Heart left ventricle (tissue), 16 donors: ENCODE results near the gene RNU7-1. TPM values are rescaled to one million over a fixed set of nuclear protein-coding genes. Genes with fewer than 3 reads are reported as not detected.
A peak's percentile ranks its signal among the peaks of the same experiment; 100 is the strongest.

Experiments
- ATAC-seq, 4 donors: fragments of 200-7000 bp; cut with Tn5 transposase; one replicate each; pipeline ENCODE4 v1.9.1; 2020 to 2022; ENCODE audit warnings: moderate library complexity in 4 of 4, mild to moderate bottlenecking in 3 of 4, moderate number of reproducible peaks in 1 of 4
- DNase-seq, 5 donors: peaks; one replicate each; pipeline ENCODE4 v3.0.0-alpha.2; 2020
- H3K27ac ChIP-seq, 12 donors: fragments of 200-600 bp; sonication (generic) in 4 of 12; one replicate each; pipeline versions ENCODE4 v1.5.0 to v1.8.0; 2016 to 2022; ENCODE audit warnings: mild to moderate bottlenecking in 2 of 12
- H3K27me3 ChIP-seq, 9 donors: fragments of 200-600 bp; sonication (generic) in 2 of 9; one replicate each; pipeline versions ENCODE4 v1.5.1 to v1.8.0; 2016 to 2022; ENCODE audit warnings: mild to moderate bottlenecking in 3 of 9
- H3K36me3 ChIP-seq, 9 donors: fragments of 200-600 bp; sonication (generic) in 2 of 9; one replicate each; pipeline versions ENCODE4 v1.5.0 to v1.8.0; 2018 to 2022; ENCODE audit warnings: mild to moderate bottlenecking in 2 of 9
- H3K4me1 ChIP-seq, 12 donors: fragments of 200-600 bp; sonication (generic) in 4 of 12; one replicate each; pipeline versions ENCODE4 v1.5.0 to v1.8.0; 2016 to 2022; ENCODE audit warnings: mild to moderate bottlenecking in 3 of 12
- H3K4me3 ChIP-seq, 12 donors: fragments of 200-600 bp; sonication (generic) in 4 of 12; one replicate each; pipeline versions ENCODE4 v1.5.0 to v1.8.0; 2017 to 2022; ENCODE audit warnings: mild to moderate bottlenecking in 9 of 12, moderate library complexity in 4 of 12
- H3K9me3 ChIP-seq, 12 donors: fragments of 200-600 bp; sonication (generic) in 4 of 12; one replicate each; pipeline versions ENCODE4 v1.5.0 to v1.8.0; 2016 to 2022; ENCODE audit warnings: mild to moderate bottlenecking in 1 of 12
- CTCF ChIP-seq, 12 donors: fragments of 200-600 bp; sonication (generic) in 4 of 12; IDR thresholded peaks; one replicate each; pipeline versions ENCODE4 v1.5.0 to v1.8.0; 2018 to 2022; ENCODE audit warnings: antibody characterized with exemption in 12 of 12, mild to moderate bottlenecking in 5 of 12
- POLR2A ChIP-seq, 2 donors: fragments of 450-650 bp; IDR thresholded peaks; one replicate each; pipeline ENCODE4 v1.6.1; 2017; ENCODE audit warnings: antibody characterized with exemption in 2 of 2, mild to moderate bottlenecking in 2 of 2, moderate library complexity in 2 of 2
- WGBS, 4 donors: extraction: QIAGEN DNeasy Blood & Tissue Kit in 2 of 4; methylation state at CpG; one replicate each; pipeline versions ENCODE4 v1.1.5 to v1.1.7; 2013 to 2018; 5-methylcytosine and 5-hydroxymethylcytosine counted together
- intact Hi-C, 10 donors: fragments of 100-400 bp; cut with DNase I; formaldehyde crosslinking; loops; one replicate each; pipeline versions ENCODE4 v1.11.1 to v1.14.2; 2022
- polyA plus RNA-seq, 2 donors: library from polyadenylated mRNA; stranded (reverse); fragments of 200-250 nt; gene quantifications; one replicate each; pipeline ENCODE4 v1.2.3, GENCODE V29; 2013
- total RNA-seq, 9 donors: library from RNA; depleted of rRNA in 2 of 9; stranded (reverse); fragments of >200 nt in 2 of 9; fragmentation: NEBNext Ultra II Directional in 3 of 9; extraction: Animal tissue kit (Norgen Biotek cat#: 25700) in 3 of 9; gene quantifications; one replicate each; pipeline versions ENCODE4 v1.1.0 to v1.2.4, GENCODE V29; 2016 to 2023
- donor health status: ischemic (EF 13 %, LVEDD 7.1; RV severe dilation, severe dysfunction).
- donor health status: healthy with polysubstance abuse.
- donor health status: DM: no; HTN: yes; CAD: no.
- donor health status: DM: no; HTN: no; CAD: no.
- donor health status: ischemic (EF 25% LVEDD 6.9; RV normal size, moderate dysfunction).
- donor health status: ischemic (EF 25% LVEDD 5.7; RV mildly dilated, moderate dysfunction).
- donor health status: healthy.
- donor health status: DM: yes; HTN: yes; CAD: no.
- donor health status: ischemic (EF 35%, LVEDD 5.7; RV mildly dilated, moderate dysfunction).
- donor health status: nonischemic (EF 11% LVEDD 7.7; RV severe dilation, severe dysfunction).
- donor health status: DM: yes; HTN: yes; CAD: no.
- donor health status: PGD.
- donor health status: ischemic (EF 29% LVEDD 5.4; RV normal size, mild dysfunction).
- donor health status: nonischemic (EF 23%, LVEDD 6.1; RV moderate dilation, normal function).

Gene RNU7-1
- total and polyA plus RNA-seq, 11 donors: not detected

DNA sequence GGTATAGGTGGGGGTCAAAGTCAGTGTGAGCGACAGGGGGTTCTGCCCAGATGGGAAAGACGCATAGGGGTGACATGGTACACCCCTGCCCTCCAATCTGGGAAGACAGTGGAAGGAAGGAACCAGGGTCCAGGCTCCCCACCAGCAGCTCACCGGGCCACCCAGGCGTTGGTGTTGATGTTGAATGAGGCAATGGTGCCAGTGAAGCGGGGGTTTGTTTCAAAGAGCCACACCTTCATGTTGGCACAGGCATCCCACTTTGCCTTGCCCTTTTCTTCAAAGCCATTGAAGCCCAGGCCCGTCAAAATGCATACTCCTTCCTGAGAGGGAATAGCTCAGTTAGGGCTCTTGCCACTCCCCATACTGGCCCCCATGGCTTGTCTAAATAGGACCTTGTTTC lies 34.6 kb downstream of the RNU7-1 start:
- peaks cover 0 to 17% (median 0%) of the 10 kb centered on the region in 12 donors for H3K4me1 ChIP-seq
- H3K27me3 ChIP-seq: no peaks in the 10 kb centered on the region
- H3K9me3 ChIP-seq: no peaks in the 10 kb centered on the region
- intact Hi-C loops: loop anchor here in 2 of 10 donors (5.0 kb wide), 2 partner anchors 34 to 39 kb away; partner anchors contain the start of gene LPCAT3 (in 1 of the 2)
- DNase-seq (no peak), ATAC-seq (no peak)
- peak overlapping the region in 11 of 12 donors; percentile 37 to 83 (median 55) for H3K27ac ChIP-seq
- peaks cover 0 to 96% (median 87%) of the 10 kb centered on the region in 9 donors for H3K36me3 ChIP-seq
- TF ChIP-seq CTCF (IDR thresholded peaks at IDR 0.05) (no peak), POLR2A (IDR thresholded peaks at IDR 0.05) (no peak)
- H3K4me3 ChIP-seq: no peak overlapping the region
- 81 to 90% (median 86%) methylated on average over 6 of the region's 6 CpGs for WGBS, 4 donors

DNA sequence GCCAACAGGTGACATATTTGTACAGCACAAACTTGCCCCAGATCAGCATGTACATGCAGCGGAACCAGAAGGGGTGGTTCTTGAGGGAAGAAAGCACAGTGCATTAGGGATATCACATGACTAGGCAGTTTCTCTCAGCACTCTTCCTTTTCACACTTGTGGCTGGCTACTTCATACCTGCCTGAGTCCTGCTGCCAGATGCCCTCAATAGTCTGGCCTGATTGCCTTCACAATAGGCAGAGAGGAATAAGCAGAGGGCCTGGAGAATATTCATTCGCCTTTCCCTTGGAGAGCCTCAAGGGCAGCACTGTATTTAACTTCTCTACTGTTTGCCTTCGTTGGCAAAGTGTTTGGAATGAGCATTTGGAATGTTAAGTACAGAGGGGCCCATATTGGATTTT lies 35.0 kb downstream of the RNU7-1 start:
- DNase-seq: peak in 1 of 5 donors; percentile 19
- peaks cover 0 to 100% (median 88%) of the 10 kb centered on the region in 9 donors for H3K36me3 ChIP-seq
- peak; percentile 29 to 64 (median 40) for ATAC-seq
- peaks cover 0 to 17% (median 0%) of the 10 kb centered on the region in 12 donors for H3K4me1 ChIP-seq
- 47 to 64% (median 55%) methylated on average over 3 of the region's 3 CpGs for WGBS, 4 donors
- H3K9me3 ChIP-seq: no peaks in the 10 kb centered on the region
- H3K27me3 ChIP-seq: no peaks in the 10 kb centered on the region
- H3K27ac ChIP-seq: peak overlapping the region in 11 of 12 donors; percentile 37 to 83 (median 55)
- TF ChIP-seq CTCF (IDR thresholded peaks at IDR 0.05) (no peak), POLR2A (IDR thresholded peaks at IDR 0.05) (no peak)
- intact Hi-C loops: loop anchor here in 2 of 10 donors (5.0 kb wide), 2 partner anchors 34 to 39 kb away; partner anchors contain the start of gene LPCAT3 (in 1 of the 2)
- no peak overlapping the region for H3K4me3 ChIP-seq

DNA sequence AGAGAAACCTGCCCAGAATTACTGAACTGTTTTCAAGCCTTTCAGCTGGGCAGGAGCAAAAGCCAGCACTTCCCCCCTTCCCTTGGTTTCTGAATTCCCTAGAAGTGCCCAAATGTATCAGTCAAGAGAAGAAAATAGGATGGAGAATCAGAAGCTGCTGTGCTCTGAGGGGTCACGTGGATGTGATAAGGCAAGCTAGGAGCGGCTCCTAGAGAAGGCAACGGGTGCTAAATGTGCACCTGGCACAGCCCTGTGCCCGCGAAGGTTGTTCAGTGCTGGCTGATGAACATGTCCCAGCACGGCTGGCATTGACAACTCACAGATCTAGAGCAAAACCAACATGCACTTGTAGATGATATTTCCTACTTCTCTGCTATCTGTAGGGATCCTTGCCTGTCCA lies 35.4 kb downstream of the RNU7-1 start:
- intact Hi-C loops: loop anchor here in 2 of 10 donors (5.0 kb wide), 2 partner anchors 33 to 38 kb away; partner anchors contain the start of gene LPCAT3 (in 1 of the 2)
- Histone ChIP-seq H3K4me1 (peaks cover 0 to 17% (median 0%) of the 10 kb centered on the region in 12 donors), H3K9me3 (no peaks in the 10 kb centered on the region)

More for the DNA sequence above, 35.4 kb downstream of the RNU7-1 start:
- ATAC-seq (peak; percentile 76 to 89 (median 80)), DNase-seq (peak in 2 of 5 donors; percentile 39 to 69)
- WGBS, 4 donors: 45 to 59% (median 52%) methylated on average over 6 of the region's 6 CpGs
- Histone ChIP-seq H3K36me3 (peaks cover 0 to 100% (median 87%) of the 10 kb centered on the region in 9 donors), H3K4me3 (no peak overlapping the region), H3K27ac (peak overlapping the region in 11 of 12 donors; percentile 37 to 83 (median 55)), H3K27me3 (no peaks in the 10 kb centered on the region)
- no peak for TF ChIP-seq CTCF (IDR thresholded peaks at IDR 0.05)
- no peak for TF ChIP-seq POLR2A (IDR thresholded peaks at IDR 0.05)
